ENCODE measurements around the gene SLBP.
A peak's percentile ranks its signal among the peaks of the same experiment; 100 is the strongest.

The SLBP gene

DNA sequence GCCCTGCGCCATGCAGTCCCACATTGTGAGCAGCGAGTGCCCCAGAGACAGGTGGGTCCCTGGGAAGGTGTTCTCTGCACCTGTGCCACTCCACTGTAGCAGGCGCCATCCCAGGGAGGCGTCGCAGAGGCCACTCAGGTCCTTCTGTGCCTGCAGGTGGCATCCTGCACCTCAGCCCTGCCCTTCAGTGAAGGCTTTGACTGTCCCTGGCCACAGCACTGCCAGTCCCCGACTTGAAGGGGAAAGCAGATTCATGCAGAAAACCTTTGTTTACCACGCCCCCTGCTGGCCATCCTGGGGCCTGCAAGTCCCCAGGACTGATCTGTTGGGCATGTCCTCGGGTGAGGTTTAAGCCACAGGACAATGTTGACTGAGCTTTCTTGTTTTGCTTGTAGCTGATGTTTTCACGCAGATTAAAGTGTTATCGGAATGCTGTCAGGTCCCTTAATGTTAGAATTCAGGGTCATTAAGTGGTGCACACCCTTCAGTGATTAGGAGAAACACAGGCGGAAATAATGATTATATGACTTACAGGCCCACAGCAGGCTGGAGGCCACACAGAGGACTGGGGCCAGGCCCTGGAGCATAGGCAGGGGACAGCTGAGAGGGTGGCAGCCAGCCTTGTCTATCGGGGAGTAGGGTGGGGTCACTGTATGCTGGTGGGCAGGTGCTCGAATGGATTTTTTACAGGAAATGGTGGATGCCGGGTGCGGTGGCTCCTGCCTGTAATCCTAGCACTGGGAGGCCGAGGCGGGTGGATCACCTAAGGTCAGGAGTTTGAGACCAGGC, 14.2 kb upstream of the SLBP start:
- peak; percentile 84 for DNase-seq (ENCODE audit: low read depth)

DNA sequence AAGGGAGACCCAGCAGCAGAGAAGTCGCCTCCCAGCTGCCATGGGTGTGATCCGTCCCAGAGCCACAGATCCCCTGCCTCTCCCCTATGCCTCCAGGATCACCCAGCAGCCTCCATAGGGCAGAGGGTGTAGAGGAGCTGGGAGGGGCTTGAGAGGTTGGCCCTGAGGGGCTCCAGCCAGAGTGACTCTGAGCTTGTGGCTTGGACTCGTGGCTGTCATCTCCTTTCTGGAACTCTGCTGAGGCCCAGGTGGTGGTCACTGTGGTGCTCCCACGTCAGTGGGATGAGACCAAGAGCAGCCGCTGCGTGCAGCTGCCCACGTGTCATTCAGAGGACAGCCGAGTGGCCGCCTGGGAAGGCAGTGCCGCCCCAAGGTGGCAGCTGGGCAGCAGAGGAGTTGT, 13.4 kb upstream of the SLBP start:
- DNase-seq (ENCODE audit: low read depth): no peak

DNA sequence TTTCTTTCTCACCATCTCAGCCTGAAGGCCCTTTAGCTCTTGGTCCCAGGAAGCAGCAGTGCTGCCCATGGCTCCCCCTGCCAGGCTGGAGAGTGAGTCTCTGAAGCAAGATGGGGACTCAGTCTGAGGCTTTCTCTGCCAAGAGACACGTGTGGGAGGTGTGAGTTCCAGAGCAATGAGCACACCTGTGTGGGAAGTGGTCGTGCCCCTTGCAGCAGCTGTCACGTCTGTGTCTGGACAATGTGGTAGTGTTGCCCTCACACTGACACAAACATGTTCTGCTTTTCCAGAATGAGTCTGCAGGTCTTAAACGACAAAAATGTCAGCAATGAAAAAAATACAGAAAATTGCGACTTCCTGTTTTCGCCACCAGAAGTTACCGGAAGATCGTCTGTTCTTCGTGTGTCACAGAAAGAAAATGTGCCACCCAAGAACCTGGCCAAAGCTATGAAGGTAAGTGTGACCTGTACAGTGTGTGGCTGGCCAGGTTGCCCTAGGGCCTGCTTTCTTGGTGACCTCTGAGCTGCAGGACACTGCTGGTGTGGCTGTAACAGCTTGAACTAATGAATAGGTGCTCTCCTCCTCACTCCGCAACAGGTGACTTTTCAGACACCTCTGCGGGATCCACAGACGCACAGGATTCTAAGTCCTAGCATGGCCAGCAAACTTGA, 11.1 kb upstream of the SLBP start:
- peak; percentile 38 for DNase-seq (ENCODE audit: low read depth)

DNA sequence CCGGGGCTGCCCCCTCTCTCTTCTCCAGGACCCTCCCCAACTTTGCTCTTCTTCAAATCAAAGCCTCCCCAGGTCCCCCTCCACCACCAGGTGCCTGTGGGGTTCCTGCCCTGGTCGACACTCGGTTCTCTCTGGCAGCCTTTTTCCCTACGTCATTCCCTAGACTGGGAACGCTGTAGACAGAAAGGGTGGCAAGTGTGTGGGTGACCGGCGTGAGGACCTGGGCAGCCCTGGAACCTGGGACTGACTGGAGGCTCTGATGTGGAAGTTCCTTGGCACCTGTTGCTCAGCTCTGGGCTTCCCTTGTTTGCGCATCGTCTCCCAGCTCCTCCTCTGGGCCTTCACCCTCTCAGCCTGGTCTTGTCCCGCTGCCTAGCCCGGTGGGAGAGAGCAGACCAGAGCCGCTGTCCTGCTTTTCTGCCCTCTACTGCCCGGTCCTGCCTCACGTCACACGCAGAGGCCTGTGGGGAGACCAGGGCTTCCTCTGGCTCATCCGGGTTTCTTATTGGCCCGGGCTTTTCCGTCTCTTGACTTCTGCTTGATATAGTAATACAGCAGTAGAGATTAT, 10.5 kb upstream of the SLBP start:
- DNase-seq (ENCODE audit: low read depth): no peak

DNA sequence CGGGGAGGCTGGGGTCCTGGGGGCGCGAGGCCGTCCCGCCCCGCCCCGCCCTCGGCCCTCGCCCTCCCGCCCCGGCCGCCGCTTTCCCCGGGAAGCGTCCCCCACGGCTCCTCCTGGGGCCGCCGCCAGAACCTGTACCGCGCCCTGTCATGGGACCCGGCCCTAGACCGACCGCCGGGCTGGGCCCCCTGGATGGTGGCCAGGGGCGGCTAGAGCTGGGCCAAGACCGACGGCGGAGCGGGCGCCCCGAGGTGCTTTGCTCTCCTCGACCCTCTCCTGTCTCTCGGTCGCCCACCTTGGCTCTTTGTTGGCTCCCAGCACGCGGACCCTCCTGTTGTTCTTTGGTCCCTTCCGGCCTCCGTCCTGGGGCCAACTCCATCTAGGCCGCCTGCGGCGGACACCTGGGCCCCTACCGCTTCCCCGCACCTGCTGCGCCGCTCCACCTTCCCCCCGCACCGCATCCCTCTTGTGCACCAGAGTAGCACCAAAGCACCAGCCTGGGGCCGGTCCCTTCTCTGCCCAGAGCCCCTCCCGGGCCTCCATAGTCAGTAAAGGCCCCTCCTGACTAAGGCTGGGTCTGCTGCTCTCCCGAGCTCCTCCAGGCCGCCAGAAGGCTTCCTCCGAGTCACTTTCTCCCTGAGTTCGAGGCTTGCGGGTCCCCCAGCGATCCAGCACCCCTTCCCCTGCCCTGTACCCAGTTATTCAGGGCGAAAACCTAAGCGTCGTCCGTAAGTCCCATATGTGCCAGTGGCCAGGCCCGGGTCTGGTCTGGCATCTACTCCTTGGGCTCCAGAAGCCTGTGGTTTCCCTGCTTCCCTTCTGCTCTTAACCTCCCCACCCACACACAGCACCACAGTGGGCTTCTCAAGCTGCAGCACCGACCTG, 9.8 kb upstream of the SLBP start:
- no peak for DNase-seq (ENCODE audit: low read depth)

DNA sequence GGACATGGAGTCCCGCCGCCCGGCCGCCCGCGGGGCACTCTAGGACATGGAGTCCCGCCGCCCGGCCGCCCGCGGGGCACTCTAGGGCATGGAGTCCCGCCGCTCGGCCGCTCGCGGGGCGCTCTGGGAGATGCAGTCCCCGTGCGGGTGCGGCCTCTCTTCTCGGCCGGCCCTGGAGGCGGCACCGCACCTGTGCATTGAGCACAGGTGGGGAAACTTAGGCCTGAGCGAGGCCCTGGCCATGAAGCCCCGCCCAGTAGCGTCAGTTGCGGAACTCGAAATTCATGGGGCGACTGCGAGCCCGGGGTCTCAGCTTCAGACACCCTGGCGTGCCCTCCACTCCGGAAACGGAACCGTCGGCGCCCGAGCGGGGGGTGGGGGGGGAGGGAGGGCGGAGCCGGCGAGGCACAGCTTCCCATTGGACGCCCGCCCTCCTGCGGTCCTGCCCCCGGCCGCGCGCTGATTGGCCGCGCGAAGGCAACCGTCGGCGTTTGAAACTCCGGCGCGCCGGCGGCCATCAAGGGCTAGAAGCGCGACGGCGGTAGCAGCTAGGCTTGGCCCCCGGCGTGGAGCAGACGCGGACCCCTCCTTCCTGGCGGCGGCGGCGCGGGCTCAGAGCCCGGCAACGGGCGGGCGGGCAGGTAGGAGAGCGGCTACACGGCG, 9.0 kb upstream of the SLBP start, which contains the start of the genes TACC3 and TMEM129:
TSS of gene TACC3 (plus strand) at position 519 of the 663 bp plus-strand sequence. CDS start 1,901 bp downstream, outside the sequence.
TSS of gene TMEM129 (minus strand) at position 321 of the 663 bp plus-strand sequence. CDS start 486 bp downstream, outside the sequence.
- peak; percentile 89 for DNase-seq (ENCODE audit: low read depth)

DNA sequence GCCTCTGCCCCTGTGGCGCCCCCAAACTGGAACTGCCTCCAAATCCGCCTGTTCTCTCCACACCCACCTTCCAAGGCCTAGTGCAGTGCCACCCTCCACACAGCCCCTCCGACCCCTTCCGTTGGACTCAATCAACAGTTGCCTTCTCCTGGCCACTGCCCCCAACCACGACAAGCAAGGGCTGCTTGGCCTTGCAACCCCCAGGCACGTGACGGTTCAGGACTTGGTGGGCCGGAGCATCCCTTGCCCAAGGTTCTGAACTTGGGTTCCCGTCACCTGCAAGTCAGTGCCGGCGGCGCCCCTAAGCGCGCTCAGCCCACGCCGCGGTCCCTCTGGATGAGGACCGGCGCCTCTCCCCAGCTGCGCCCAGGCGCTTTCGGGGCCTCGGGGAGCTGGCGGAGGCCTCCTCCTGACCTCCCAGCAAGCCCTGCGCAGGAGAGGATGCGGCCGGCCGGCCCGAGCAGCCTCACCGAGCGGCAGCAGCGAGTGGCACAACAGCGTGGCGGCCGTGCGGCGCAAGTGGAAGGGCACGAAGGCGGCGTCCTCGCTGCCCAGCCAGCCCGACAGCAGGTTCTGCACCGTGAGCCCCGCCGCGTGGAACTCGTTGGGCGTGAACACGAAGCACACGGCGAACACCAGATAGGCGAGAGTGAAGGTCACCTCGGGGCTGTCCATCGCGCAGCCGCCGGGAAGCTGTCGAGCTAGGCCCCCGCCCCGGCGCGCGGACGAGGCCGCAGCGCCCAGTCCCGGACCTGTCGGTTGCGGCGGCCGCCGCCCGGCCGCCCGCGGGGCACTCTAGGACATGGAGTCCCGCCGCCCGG, 8.3 kb upstream of the SLBP start:
- peak; percentile 26 for DNase-seq (ENCODE audit: low read depth)

DNA sequence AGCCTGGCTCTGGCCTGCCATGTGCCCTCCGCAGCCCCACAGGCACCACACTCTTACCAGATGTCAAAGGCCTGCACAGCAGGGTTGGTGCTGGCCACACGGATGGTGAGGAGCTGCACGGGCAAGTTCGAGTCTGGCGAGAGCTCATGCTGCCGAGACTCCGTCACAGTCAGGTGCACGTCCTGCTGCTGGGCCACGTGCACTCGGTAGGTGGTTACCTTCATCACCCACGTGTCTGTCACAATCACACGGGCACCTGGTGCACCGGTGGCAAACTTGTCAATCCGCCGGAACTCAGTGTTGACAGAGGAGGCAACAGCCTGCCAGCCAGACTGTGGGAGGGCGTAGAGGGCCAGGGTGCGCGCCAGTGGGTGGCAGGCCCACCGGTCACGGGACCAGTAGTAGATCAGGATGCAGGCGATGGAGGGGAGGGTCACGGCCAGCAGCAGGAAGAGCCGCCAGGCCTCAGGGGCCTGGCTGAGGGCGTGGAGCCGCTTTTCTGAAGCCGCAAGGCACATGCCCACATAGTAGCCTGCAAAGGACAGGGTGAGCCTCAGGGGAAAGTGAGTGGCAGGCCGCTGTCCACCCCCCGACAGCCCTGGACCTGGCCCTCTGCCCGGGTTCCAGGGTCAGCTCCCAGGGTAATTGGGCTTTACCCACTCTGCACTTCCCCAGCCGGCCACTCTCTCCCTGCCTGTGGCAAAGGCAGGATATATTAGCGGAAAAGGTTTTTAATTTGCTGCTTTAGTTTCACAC, 6.2 kb upstream of the SLBP start:
- DNase-seq (ENCODE audit: low read depth): no peak

DNA sequence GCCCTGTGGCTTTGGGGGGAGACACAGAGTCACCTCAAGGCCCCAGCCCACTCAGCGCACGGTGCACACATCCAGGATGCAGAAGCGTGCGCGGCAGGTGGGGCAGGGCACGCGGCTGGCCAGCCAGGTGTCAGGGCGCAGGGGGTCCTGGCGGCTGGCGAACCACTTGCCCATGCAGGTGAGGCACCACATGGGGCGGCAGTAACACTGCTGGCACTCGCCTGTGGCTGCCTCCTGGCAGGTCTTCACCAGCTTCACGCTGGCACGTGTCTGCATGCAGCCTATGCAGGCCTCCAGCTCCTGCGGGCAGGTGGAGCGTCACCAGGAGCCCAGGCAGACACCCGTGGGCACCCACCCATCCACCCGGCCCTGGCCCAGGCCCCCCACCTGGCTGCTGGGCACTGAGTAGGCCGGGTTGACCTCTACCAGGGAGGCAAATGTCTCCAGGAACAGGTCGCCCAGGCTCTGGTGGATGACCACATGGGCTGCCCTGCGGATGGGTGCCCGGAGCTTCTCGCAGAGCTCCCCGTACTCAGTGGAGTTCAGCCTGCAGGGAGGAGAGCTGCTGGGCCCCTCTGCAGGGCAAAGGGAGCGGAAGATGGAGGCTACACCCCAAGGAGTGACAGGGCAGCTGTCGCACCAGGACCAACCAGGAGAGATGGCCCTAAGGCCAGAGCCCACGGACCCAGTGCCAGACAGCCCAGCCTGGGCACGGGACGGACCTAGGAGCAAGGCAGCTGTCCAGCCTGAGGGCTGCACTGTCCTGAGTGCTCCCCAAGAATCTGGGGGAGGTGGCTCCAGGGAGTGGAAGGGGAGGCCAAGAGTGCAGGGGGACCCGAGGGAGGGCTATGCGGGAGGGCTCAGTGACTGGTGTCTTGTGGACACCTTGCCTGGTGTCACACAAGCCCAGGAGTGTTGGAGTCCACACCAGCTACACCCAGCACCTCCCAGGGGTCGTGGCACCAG, 5.3 kb upstream of the SLBP start:
- no peak for DNase-seq (ENCODE audit: low read depth)

DNA sequence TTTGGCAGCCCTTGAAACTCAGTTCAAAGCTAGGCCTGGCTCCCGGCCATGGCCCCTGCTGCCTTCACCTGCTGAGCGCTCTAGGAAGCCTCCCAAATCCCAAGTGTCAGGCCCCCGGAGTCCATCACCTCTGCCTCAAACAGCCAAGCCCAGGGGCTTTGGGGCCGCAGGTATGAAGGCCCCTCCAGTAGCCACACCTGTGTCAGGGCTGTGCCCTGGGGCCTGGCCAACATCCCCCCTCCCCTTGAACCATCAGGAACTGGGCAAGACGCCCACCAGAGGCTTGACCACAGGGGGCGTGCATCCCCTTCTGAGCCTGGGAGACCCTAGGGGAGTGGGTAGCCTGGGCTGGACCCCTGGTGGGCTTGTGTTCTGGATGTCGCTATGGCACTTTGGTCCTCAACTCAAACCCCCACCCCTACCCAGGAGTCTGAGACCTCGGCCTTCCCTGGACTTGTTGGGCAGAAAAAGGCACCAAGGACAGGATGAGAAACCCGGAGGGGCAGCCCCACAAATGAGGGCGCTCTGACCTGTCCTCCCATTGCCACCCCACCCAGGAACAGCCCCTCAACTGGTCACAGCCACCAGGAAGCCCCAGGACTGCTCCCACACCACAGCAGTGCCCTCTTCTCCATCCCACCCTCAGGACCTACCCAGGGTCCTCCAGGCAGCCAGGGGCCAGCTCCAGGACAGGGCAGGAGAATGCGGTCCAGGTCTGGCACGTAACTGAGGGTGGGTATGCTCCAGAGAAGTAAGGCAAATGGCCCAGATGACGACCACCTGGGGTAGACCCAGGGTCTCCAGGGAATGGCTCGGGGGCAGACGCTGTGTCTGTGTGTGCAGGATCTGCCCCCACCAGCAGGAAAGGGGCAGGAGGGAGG, 4.2 kb upstream of the SLBP start:
- DNase-seq (ENCODE audit: low read depth): no peak

DNA sequence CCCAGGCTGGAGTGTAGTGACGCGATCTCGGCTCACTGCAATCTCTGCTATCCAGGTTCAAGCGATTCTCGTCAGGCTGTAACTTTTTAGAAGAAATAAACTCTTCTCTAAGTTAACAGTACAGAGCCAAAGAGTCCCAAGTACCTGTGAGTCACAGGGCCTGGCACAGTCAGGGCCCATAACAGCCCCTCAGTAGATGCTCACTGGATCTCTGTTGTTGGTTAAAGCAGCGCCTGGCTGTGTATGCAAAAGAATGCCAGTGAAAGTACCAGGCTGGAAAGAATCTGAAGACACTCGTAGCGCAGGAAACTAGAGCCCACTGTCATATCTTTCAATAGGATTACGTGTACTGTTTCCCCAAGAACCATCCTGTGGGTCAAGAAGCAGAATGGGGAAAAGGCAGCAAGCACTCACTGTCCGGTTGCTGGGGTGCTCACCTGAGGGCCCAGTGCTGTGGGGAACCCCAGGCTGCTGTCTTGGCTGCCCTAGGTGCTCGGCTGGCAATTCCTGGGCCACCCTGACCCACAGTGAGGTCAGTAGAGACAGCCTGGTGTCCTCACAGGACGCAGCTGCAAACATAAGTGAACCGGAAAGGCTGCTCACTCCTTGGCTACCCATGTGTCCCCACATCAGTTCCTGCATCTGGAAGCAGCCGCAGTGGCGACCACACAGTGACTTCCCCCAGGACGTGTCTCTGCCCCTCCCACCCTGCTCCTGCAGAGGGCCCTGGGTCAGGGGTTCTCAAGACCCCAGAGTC, 3.1 kb upstream of the SLBP start:
- DNase-seq (ENCODE audit: low read depth): no peak

DNA sequence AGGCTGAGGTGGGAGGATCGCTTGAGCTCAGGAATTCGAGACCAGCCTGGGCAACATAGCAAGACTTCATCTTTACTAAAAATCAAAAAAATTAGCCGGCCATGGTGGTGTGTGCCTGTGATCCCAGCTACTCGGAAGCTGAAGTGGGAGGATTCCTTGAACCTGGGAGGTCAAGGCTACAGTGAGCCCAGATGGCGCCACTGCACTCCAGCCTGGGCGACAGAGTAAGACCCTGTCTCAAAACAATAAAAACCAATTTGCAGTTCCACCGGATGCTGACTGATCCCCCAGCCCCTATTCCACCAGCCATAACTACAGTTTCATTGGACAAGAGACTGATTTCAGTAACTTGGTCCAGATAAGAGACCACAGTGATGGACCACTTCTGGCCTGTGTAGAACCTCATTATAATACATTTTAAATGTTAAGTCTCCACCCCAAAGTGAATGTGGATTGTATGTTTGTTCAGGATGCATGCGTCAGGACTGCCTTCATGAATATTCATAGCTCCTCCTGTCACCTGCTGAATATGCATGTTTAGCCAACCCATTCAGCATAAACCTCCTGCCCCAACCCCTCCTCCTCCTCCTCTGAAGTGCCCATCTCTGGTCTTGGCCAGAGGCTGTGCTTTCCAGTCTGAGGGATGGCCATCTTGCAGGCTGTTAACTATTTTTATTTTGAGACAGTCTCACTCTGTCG, 2.3 kb upstream of the SLBP start:
- no peak for DNase-seq (ENCODE audit: low read depth)

DNA sequence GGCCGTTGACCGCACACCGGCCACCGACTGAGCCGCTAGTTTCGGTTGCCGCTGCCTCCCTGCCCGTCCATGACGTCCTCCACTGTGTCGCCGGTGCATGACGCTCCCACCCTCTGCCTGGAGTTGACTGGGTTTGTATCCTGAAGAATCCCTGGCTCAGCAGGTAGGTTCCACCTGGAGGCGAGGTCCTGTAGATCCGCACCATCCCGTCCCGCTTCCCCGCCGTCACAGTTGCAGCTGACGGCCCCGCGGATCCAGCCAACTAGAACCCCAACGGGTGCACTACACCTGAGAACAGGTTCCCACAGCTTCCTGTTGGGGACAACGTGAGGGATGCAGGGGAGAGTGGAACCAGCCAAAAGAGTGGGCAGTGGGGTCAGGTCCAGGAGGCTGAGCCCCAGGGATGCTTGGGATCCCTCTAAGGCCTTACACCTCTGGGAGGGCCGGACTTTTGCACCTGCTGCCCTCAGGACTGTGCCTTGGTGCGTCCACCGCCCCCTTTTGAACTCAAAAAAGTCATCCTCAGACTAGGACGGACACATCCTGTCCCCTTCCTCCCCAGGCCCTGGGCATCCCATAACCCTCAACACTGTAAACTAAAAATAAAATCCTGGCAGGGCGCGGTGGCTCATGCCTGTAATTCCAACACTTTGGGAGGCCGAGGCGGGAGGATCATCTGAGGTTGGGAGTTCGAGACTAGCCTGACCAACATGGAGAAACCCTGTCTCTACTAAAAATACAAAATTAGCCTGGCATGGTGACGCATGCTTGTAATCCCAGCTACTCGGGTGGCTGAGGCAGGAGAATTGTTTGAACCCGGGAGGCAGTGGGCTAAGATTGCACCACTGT, 1.1 kb upstream of the SLBP start:
- no peak for DNase-seq (ENCODE audit: low read depth)

DNA sequence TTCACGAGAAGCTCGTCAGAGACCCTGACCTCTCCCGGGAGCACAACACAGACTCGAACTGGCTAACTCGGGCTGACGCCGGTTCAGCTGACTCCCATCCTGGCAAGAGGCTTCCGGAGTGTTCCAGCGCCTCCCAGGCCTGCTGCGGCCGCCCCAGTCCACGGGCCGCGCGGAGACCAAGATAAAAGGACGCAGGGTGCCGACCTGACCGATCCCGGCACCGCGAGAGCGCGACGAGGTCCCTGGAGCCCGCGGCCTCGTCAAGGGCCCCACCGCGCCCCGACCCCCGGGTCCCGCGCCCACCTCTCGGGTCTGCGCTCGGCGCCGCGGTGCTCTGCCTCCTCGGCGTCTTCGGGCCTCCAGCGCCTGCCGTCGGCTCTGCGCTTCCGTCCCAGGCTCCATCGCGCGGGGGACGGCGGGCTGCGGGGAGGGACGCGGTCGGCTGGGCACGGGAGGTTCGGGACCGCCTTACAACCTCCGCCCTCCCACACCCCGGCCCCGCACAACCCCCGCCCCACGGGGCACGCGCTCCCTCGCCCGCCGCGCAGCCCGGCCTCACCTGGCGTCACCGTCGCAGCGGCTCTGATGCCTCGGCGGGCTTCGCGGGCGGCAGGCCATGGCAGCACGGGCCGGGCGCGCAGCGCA, 426 bp downstream of the SLBP start:
- peak; percentile 21 for DNase-seq (ENCODE audit: low read depth)

DNA sequence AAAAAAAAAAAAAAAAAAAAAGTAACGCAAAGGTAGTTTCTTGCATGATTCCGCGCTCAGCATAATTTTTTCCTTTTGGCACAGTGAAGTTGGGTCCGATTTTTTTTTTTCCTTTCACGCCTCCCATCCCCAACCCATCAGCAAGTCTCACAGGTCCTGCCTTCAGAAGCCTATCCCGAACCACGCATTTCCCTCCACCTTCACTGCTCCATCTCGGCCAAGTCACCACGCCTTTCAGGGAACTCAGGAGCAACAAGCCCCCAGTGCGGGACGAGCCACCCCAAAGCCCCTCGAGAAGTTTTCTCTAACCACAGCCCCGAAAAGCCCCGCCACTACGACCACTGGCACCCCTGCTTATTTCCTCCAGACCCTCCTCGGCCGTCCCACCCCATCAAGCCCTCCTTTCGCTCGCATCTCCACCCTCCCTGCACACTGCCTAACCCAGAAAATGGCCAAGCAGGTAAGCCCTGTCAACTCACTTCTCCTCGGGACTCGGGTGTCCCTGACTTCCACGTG, 1.0 kb downstream of the SLBP start:
- no peak for DNase-seq (ENCODE audit: low read depth)

All from activated T-helper 9 cell treated with anti-CD3 and anti-CD28 coated beads, Interleukin-2, amount 50 U/mL, for 16 hours (primary cell).